Measurements from ENCODE around the gene TTC28.

DNA sequence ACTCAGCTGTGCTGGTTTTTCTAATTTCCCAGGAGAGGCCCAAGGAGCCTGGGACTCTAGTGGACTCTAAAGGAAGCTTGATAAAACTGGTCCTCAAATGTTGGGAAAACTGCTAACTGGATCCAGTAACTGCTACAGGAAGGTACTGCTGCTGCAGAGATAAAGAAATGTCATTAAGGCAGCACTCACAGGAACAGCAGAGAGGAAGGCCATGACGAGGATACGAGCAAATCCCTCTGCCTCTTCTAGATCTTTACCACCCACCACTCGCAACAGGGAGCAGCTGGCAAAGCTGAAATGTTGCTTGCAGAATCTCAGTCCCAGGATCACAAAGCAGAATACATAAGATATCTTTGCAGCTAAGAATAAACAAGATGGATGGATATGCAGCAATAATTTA lies 23.5 kb downstream of the TTC28 start:
- TF ChIP-seq, protein P1, sequence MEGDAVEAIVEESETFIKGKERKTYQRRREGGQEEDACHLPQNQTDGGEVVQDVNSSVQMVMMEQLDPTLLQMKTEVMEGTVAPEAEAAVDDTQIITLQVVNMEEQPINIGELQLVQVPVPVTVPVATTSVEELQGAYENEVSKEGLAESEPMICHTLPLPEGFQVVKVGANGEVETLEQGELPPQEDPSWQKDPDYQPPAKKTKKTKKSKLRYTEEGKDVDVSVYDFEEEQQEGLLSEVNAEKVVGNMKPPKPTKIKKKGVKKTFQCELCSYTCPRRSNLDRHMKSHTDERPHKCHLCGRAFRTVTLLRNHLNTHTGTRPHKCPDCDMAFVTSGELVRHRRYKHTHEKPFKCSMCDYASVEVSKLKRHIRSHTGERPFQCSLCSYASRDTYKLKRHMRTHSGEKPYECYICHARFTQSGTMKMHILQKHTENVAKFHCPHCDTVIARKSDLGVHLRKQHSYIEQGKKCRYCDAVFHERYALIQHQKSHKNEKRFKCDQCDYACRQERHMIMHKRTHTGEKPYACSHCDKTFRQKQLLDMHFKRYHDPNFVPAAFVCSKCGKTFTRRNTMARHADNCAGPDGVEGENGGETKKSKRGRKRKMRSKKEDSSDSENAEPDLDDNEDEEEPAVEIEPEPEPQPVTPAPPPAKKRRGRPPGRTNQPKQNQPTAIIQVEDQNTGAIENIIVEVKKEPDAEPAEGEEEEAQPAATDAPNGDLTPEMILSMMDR (IDR thresholded peaks at IDR 0.05), result no peak
- TF ChIP-seq POLR2AphosphoS5 (IDR thresholded peaks at IDR 0.05) (no peak), EP300 (IDR thresholded peaks at IDR 0.05) (no peak)

Data from esophagus muscularis mucosa (tissue), 4 donors.